B cell (primary cell): ENCODE measurements around the gene ESR1. TPM values are rescaled to one million over a fixed set of nuclear protein-coding genes. Genes with fewer than 3 reads are reported as not detected.

Experiments used
- ATAC-seq: fragments of 200-7000 bp; cut with Tn5 transposase; one replicate; pipeline ENCODE4 v1.10.0; 2021; ENCODE audit warnings: low read depth, mild to moderate bottlenecking, moderate number of reproducible peaks, moderate library complexity
- CTCF ChIA-PET: fragments of 350-600 bp; sonication (Branson Sonifier 250); formaldehyde crosslinking; loops from one replicate; lab custom pipeline; 2021; ENCODE audit warnings: antibody characterized with exemption, inconsistent platforms; lab: Charles Lee
- POLR2A ChIA-PET: fragments of 350-600 bp; sonication (Branson Sonifier 250); formaldehyde crosslinking; loops from one replicate; lab custom pipeline; 2021; ENCODE audit warnings: antibody characterized with exemption; lab: Charles Lee
- DNase-seq: peaks from one replicate; pipeline ENCODE4 v3.0.0; 2013
- H2AFZ ChIP-seq: 2 replicates; pipeline ENCODE4 v1.6.1; 2012; ENCODE audit warnings: mild to moderate bottlenecking, low read depth, low read length; ENCODE audit not compliant: insufficient read depth, poor library complexity, severe bottlenecking
- H3K27ac ChIP-seq, 2 donors: 1 replicate in 1 of 2; 2 replicates in 1 of 2; pipeline ENCODE4 v1.5.1; 2012 to 2013; ENCODE audit warnings: low read length in 2 of 2, mild to moderate bottlenecking in 2 of 2, moderate library complexity in 1 of 2
- H3K27me3 ChIP-seq, 4 experiments: fragments of 200-600 bp in 1 of 4; sonication (generic) in 1 of 4; replicated peaks in 1 of 4; 1 replicate in 2 of 4; 2 replicates in 2 of 4; pipeline versions ENCODE4 v1.6.1 to v1.7.0; 2013 to 2016; ENCODE audit warnings: low read length in 3 of 4, mild to moderate bottlenecking in 2 of 4, mixed read lengths in 1 of 4, moderate library complexity in 1 of 4; ENCODE audit not compliant: insufficient read depth in 4 of 4, control insufficient read depth in 3 of 4; ENCODE audit errors: control extremely low read depth in 1 of 4
- H3K36me3 ChIP-seq, 2 experiments: replicated peaks in 1 of 2; 1 replicate in 1 of 2; 2 replicates in 1 of 2; pipeline versions ENCODE4 v1.6.1 to v1.7.1; 2013; ENCODE audit warnings: low read length in 1 of 2; ENCODE audit not compliant: insufficient read depth in 2 of 2, control insufficient read depth in 1 of 2; ENCODE audit errors: control extremely low read depth in 1 of 2, extremely low read depth in 1 of 2
- H3K4me1 ChIP-seq, 2 donors: fragments of 200-600 bp in 1 of 2; sonication (generic) in 1 of 2; 1 replicate in 1 of 2; 2 replicates in 1 of 2; pipeline versions ENCODE4 v1.5.1 to v1.6.1; 2013 to 2017; ENCODE audit warnings: low read length in 2 of 2; ENCODE audit not compliant: control insufficient read depth in 2 of 2, insufficient read depth in 2 of 2
- H3K4me2 ChIP-seq: replicated peaks from 2 replicates; pipeline ENCODE3; 2012; ENCODE audit warnings: mild to moderate bottlenecking, low read depth, low read length; ENCODE audit not compliant: poor library complexity, severe bottlenecking
- H3K4me3 ChIP-seq, 5 experiments: fragments of 200-600 bp in 1 of 5; sonication (generic) in 1 of 5; 1 replicate in 3 of 5; 2 replicates in 2 of 5; pipeline versions ENCODE4 v1.5.1 to v1.7.0; 2011 to 2016; ENCODE audit warnings: low read length in 4 of 5, mild to moderate bottlenecking in 4 of 5, low read depth in 2 of 5, control low read depth in 1 of 5, moderate library complexity in 1 of 5; ENCODE audit not compliant: insufficient read depth in 1 of 5; ENCODE audit errors: control extremely low read depth in 1 of 5, extremely low read depth in 1 of 5
- H3K79me2 ChIP-seq: fragments of 200-600 bp; sonication (generic); one replicate; pipeline ENCODE4 v1.6.0; 2016; ENCODE audit warnings: low read length; ENCODE audit not compliant: control insufficient read depth, insufficient read depth
- H3K9ac ChIP-seq: fragments of 200-600 bp; sonication (generic); 2 replicates; pipeline ENCODE4 v1.6.1; 2017; ENCODE audit warnings: mild to moderate bottlenecking, low read length, moderate library complexity
- H3K9me3 ChIP-seq, 3 donors: one replicate each; pipeline versions ENCODE4 v1.6.1 to v1.7.1; 2013; ENCODE audit warnings: low read length in 2 of 3; ENCODE audit not compliant: control insufficient read depth in 2 of 3, insufficient read depth in 1 of 3; ENCODE audit errors: control extremely low read depth in 1 of 3
- H4K20me1 ChIP-seq: 2 replicates; pipeline ENCODE4 v1.6.0; 2012; ENCODE audit warnings: mild to moderate bottlenecking, low read length; ENCODE audit not compliant: insufficient read depth, control insufficient read depth, poor library complexity, severe bottlenecking
- H3K27ac Mint-ChIP-seq: one replicate; pipeline ENCODE4 v1.8.0; 2021; ENCODE audit warnings: mixed read lengths
- H3K27me3 Mint-ChIP-seq: one replicate; pipeline ENCODE4 v1.8.0; 2021; ENCODE audit warnings: mixed read lengths
- H3K4me1 Mint-ChIP-seq: one replicate; pipeline ENCODE4 v1.8.0; 2021; ENCODE audit warnings: mixed read lengths
- H3K4me3 Mint-ChIP-seq: one replicate; pipeline ENCODE4 v1.8.0; 2021; ENCODE audit warnings: mixed read lengths
- H3K9me3 Mint-ChIP-seq: one replicate; pipeline ENCODE4 v1.8.0; 2022; ENCODE audit warnings: mixed read lengths; ENCODE audit not compliant: insufficient read depth
- EZH2 ChIP-seq: IDR thresholded peaks from 2 replicates; pipeline ENCODE4 v1.6.1; 2012; ENCODE audit warnings: borderline replicate concordance, low read depth, mild to moderate bottlenecking, moderate library complexity, low read length; ENCODE audit not compliant: insufficient read depth, poor library complexity, severe bottlenecking
- WGBS: methylation state at CpG from one replicate; pipeline ENCODE4 v1.1.5; 2013; ENCODE audit warnings: missing lambda C conversion rate; ENCODE audit not compliant: insufficient coverage; 5-methylcytosine and 5-hydroxymethylcytosine counted together
- intact Hi-C: fragments of 100-400 bp; cut with micrococcal nuclease; formaldehyde crosslinking; loops from one replicate; pipeline ENCODE4 v1.10.0; 2022
- polyA plus RNA-seq: library from polyadenylated mRNA; depleted of rRNA; stranded (reverse); fragments of >200 nt; gene quantifications from 2 replicates; pipeline ENCODE4 v1.2.3, GENCODE V29; 2012
- total RNA-seq, 2 donors: library from RNA; stranded (reverse); fragments of 120-200 nt in 1 of 2; gene quantifications; 1 replicate in 1 of 2; 2 replicates in 1 of 2; pipeline versions ENCODE4 v1.2.3 to v1.2.4, GENCODE V29; 2013 to 2022
- TF ChIP-seq, protein P1 (sequence below): fragments of 200-600 bp; IDR thresholded peaks from one replicate; pipeline ENCODE4 v1.8.0; 2022; ENCODE audit warnings: antibody characterized with exemption, mild to moderate bottlenecking

The ESR1 gene
- total and polyA plus RNA-seq, 2 donors (not counting 1 experiment from before 2014, with no cell fraction given), result 0.46 to 5.9 TPM

DNA sequence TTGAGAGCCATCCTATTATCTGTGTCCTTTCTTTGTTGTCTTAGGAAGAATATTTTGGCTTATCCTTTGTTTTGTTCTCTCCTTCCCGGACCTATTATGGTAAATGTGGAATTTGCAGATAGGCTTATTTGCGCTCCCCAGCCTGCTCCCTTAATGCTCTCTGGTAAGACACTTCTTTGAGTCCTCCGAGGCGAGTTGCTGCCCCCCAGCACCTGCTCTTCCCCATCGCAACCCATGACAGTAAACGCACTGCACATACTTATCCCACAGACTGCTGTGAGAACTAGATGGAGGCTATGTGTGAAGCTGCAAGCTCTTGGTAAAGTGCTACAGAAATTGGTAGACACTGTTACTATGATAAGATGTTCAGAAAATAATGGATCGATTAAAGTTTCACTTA is 47.0 kb upstream of the ESR1 start:
- no peaks in the 10 kb centered on the region for H3K36me3 ChIP-seq
- H2AFZ ChIP-seq, result no peak overlapping the region
- DNase-seq (no peak), ATAC-seq (no peak)
- TF ChIP-seq, protein P1, sequence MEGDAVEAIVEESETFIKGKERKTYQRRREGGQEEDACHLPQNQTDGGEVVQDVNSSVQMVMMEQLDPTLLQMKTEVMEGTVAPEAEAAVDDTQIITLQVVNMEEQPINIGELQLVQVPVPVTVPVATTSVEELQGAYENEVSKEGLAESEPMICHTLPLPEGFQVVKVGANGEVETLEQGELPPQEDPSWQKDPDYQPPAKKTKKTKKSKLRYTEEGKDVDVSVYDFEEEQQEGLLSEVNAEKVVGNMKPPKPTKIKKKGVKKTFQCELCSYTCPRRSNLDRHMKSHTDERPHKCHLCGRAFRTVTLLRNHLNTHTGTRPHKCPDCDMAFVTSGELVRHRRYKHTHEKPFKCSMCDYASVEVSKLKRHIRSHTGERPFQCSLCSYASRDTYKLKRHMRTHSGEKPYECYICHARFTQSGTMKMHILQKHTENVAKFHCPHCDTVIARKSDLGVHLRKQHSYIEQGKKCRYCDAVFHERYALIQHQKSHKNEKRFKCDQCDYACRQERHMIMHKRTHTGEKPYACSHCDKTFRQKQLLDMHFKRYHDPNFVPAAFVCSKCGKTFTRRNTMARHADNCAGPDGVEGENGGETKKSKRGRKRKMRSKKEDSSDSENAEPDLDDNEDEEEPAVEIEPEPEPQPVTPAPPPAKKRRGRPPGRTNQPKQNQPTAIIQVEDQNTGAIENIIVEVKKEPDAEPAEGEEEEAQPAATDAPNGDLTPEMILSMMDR, result no peak
- intact Hi-C loops, result loop anchor here (10.0 kb wide), 2 partner anchors 66 to 574 kb away; no protein-coding TSS in a partner anchor
- no peaks in the 10 kb centered on the region for H4K20me1 ChIP-seq
- H3K4me2 ChIP-seq, result no peak overlapping the region
- CTCF ChIA-PET, result interaction anchor here (1.8 kb wide), 1 partner anchor 364 kb away, joined by 4 read pairs; no protein-coding TSS in a partner anchor
- Mint-ChIP-seq H3K27ac (no peak overlapping the region), H3K9me3 (no peaks in the 10 kb centered on the region), H3K27me3 (no peaks in the 10 kb centered on the region), H3K4me1 (peaks cover 38% of the 10 kb centered on the region), H3K4me3 (no peak overlapping the region)
- no peaks in the 10 kb centered on the region for H3K79me2 ChIP-seq
- WGBS, result no CpG with 5 or more reads among the region's 7 CpGs
- H3K4me1 ChIP-seq, result peaks cover 15 to 22% of the 10 kb centered on the region in 2 donors
- H3K27me3 ChIP-seq, result no peaks in the 10 kb centered on the region
- POLR2A ChIA-PET, result no interaction called here
- H3K4me3 ChIP-seq, result no peak overlapping the region
- H3K27ac ChIP-seq, result no peak overlapping the region
- no peak overlapping the region for H3K9ac ChIP-seq
- H3K9me3 ChIP-seq, result no peaks in the 10 kb centered on the region

DNA sequence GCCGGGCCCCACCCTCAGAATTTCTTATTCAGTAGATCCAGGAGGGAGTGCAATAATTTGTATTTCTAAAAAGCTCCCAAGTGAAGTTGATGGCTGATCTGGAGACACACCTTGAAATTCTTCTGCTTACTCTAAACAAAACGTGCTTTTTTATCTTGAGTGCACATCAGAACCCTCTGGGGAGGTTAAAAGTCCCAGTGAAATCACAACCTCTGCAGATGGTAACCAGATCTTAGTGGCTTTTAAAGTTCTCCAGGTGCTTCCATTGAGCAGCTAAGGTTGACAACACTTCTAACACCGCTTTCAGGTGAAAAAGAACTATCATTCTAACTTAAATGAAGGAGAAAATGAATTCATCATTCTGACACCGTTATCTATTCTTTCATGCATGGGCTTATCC is 45.6 kb upstream of the ESR1 start:
- Histone ChIP-seq H3K9ac (no peak overlapping the region), H3K79me2 (no peaks in the 10 kb centered on the region), H3K36me3 (no peaks in the 10 kb centered on the region), H3K27ac (no peak overlapping the region), H3K27me3 (no peaks in the 10 kb centered on the region), H4K20me1 (no peaks in the 10 kb centered on the region), H3K4me2 (no peak overlapping the region), H3K4me3 (no peak overlapping the region), H2AFZ (no peak overlapping the region), H3K4me1 (peaks cover 15 to 22% of the 10 kb centered on the region in 2 donors), H3K9me3 (no peaks in the 10 kb centered on the region)
- H3K27ac Mint-ChIP-seq, result no peak overlapping the region
- ATAC-seq, result peak; percentile 37
- ChIA-PET POLR2A (no interaction called here), CTCF (interaction anchor here (0.8 to 2.1 kb wide), 4 partner anchors 71 to 378 kb away, joined by 3 to 19 read pairs (median 4); no protein-coding TSS in a partner anchor)
- H3K4me1 Mint-ChIP-seq, result peaks cover 38% of the 10 kb centered on the region
- no peak for TF ChIP-seq EZH2
- TF ChIP-seq, protein P1, result no peak
- no peaks in the 10 kb centered on the region for H3K9me3 Mint-ChIP-seq
- WGBS, result 40% methylated on average over 1 of the region's 4 CpGs
- H3K4me3 Mint-ChIP-seq, result no peak overlapping the region
- peak; percentile 13 for DNase-seq
- intact Hi-C loops, result loop anchor here (10.0 kb wide), 2 partner anchors 67 to 573 kb away; no protein-coding TSS in a partner anchor
- no peaks in the 10 kb centered on the region for H3K27me3 Mint-ChIP-seq
